Measurements from ENCODE around the gene HYAL3.

Gene HYAL3

GRCh38 chr3:50299638-50299928, 378 bp upstream of the HYAL3 start:
- 0 out of 2 replicates have a peak, but pooled peaks have one; percentile 2 for TF ChIP-seq CREB1 (IDR thresholded peaks at IDR 0.05; ENCODE audit: low read depth)
- TF ChIP-seq EGR1 (IDR thresholded peaks at IDR 0.05) = no peak
- no peak for TF ChIP-seq MAX (IDR thresholded peaks at IDR 0.05)
- TF ChIP-seq YY1 (IDR thresholded peaks at IDR 0.05; ENCODE audit: low read depth) = no peak
- TF ChIP-seq REST (IDR thresholded peaks at IDR 0.05; ENCODE audit: low read depth) = no peak
- 0 out of 2 replicates have a peak, but pooled peaks have one; percentile 24 for TF ChIP-seq USF1 (IDR thresholded peaks at IDR 0.05)
- TF ChIP-seq ZBTB7A (IDR thresholded peaks at IDR 0.05; ENCODE audit: low read depth) = no peak

- no peak for TF ChIP-seq CEBPB (IDR thresholded peaks at IDR 0.05)
- no peak for TF ChIP-seq ZBTB7A (IDR thresholded peaks at IDR 0.05; ENCODE audit: low read depth)
- no peak for TF ChIP-seq TCF12 (IDR thresholded peaks at IDR 0.05; ENCODE audit: low read depth)
- TF ChIP-seq USF1 (IDR thresholded peaks at IDR 0.05) = no peak
- TF ChIP-seq NFIC (IDR thresholded peaks at IDR 0.05) = no peak
- TF ChIP-seq YY1 (IDR thresholded peaks at IDR 0.05; ENCODE audit: low read depth) = no peak
- no peak for TF ChIP-seq REST (IDR thresholded peaks at IDR 0.05; ENCODE audit: low read depth)
- no peak for TF ChIP-seq RAD21 (IDR thresholded peaks at IDR 0.05; ENCODE audit: low read depth)
- no peak for TF ChIP-seq EP300 (IDR thresholded peaks at IDR 0.05; ENCODE audit: borderline replicate concordance)
Measured at GRCh38 chr3:50297896-50298725, 1.1 kb downstream of the HYAL3 start.

GRCh38 chr3:50297384-50297775, 1.8 kb downstream of the HYAL3 start:
- TF ChIP-seq RAD21 (IDR thresholded peaks at IDR 0.05; ENCODE audit: low read depth) = no peak
- no peak for TF ChIP-seq REST (IDR thresholded peaks at IDR 0.05; ENCODE audit: low read depth)
- no peak for TF ChIP-seq EGR1 (IDR thresholded peaks at IDR 0.05)
- no peak for TF ChIP-seq YY1 (IDR thresholded peaks at IDR 0.05; ENCODE audit: low read depth)
- TF ChIP-seq TEAD4 (IDR thresholded peaks at IDR 0.05) = no peak
- no peak for TF ChIP-seq TCF12 (IDR thresholded peaks at IDR 0.05; ENCODE audit: low read depth)

GRCh38 chr3:50296721-50297383, 2.4 kb downstream of the HYAL3 start:
- TF ChIP-seq TAF1 (IDR thresholded peaks at IDR 0.05; ENCODE audit: low read depth) (no peak), CEBPB (IDR thresholded peaks at IDR 0.05) (no peak), RAD21 (IDR thresholded peaks at IDR 0.05; ENCODE audit: low read depth) (no peak), ZBTB7A (IDR thresholded peaks at IDR 0.05; ENCODE audit: low read depth) (no peak), REST (IDR thresholded peaks at IDR 0.05; ENCODE audit: low read depth) (no peak), NFIC (IDR thresholded peaks at IDR 0.05) (no peak), TEAD4 (IDR thresholded peaks at IDR 0.05) (no peak)

All from Ishikawa (cell line).